Measurements from ENCODE around the gene ATP8B4.

ATP8B4 gene

DNA sequence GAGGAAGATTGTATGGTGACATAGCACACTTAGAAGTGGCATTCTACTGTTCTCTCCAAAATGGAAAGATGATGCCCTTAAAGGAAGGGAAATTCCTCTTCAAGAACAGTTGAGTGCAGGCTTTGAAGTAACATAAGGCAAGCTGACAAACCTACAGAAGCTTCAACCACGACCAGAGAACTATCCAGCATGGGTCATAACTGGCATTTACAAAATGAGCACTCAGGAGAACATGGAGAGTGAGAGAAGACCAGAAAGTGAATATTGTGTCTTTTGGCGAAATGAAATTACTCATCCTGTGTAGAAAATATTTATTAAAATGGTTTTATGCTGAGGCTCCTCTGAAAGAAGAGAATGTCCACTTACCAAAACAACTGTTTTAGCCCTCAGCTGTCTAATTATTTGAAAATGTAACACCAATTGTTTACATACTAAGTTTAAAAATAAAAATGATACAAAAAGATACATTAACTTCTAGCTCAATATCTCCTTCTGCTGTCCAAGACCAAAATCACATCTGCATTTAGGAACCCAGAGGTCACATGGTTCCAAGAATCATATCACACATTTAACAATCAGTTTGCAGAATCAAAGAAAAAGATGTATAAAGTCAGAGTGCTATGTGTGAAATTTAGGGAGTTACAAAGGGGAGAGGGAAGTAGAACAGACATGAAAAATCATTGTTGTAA lies 216.9 kb downstream of the ATP8B4 start:
- in situ Hi-C loops (cut with MboI; ENCODE audit: low sequenced_read_pairs): no loop called here

DNA sequence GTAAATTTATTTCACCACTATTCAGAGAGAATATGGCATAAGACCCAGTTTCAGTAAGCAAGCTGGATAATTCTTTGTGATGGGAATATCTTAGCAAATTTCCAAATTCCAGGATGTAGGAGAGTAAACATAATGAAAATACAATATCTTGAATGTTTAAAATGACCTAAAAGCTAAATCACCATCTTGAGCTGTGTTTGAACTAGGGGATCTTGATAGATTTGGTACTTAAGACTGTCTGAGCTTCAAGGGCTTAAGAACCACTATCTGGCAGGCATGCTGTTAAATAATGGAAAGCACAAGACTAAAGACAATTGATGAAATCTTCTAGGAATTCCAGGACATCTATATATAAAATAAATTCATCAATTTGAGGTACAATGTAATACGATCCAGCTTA lies 217.7 kb downstream of the ATP8B4 start:
- in situ Hi-C loops (cut with MboI; ENCODE audit: low sequenced_read_pairs): no loop called here

DNA sequence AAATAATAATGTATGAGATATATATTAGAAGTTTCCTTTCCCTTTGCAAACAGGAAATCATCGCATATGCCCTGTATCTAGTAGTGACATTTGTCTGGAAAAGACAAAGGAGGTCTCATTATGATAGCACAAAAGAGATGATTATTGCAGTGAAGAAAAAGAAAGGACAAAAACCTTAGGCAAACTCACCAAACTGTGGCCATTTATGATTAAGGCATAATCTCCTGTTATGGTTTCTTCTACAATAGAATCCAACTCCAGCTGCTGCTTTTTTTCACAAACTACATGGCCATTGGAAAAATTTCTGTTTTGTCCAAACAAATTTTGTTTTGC lies 218.2 kb downstream of the ATP8B4 start:
- in situ Hi-C loops (cut with MboI; ENCODE audit: low sequenced_read_pairs): no loop called here

- in situ Hi-C loops (cut with MboI; ENCODE audit: low sequenced_read_pairs): no loop called here
These were observed 218.8 kb downstream of the ATP8B4 start for GRCh38 chr15:49900006-49900902.

GRCh38 chr15:49898575-49899283 lies 220.3 kb downstream of the ATP8B4 start:
- in situ Hi-C loops (cut with MboI; ENCODE audit: low sequenced_read_pairs): no loop called here

- in situ Hi-C loops (cut with MboI; ENCODE audit: low sequenced_read_pairs): no loop called here
These were observed 220.9 kb downstream of the ATP8B4 start for GRCh38 chr15:49898097-49898496.

- in situ Hi-C loops (cut with MboI; ENCODE audit: low sequenced_read_pairs): no loop called here
These were observed 223.4 kb downstream of the ATP8B4 start for GRCh38 chr15:49895347-49896223.

- in situ Hi-C loops (cut with MboI; ENCODE audit: low sequenced_read_pairs): no loop called here
These were observed 228.3 kb downstream of the ATP8B4 start for GRCh38 chr15:49890689-49891088.

GRCh38 chr15:49889536-49889935 lies 229.5 kb downstream of the ATP8B4 start:
- in situ Hi-C loops (cut with MboI; ENCODE audit: low sequenced_read_pairs): no loop called here

DNA sequence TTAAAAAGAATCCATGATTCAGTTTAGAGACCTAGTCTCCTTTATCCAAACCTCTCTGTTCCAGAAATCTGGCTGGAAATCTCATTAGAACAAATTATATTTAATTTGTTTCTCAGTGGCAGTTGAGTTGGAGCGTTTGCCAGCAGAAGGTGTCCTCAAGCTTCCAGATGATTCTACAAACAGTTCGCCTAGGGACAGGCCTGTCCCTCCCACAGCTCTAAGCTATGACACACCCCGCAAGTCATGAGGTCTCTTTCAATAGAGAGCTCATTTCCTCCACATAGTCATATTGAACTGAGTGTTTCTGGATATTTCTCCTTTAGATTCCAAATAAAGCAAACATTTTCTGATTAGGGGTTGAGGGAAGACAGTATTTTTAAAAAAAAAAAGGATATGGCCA lies 230.3 kb downstream of the ATP8B4 start:
- in situ Hi-C loops (cut with MboI; ENCODE audit: low sequenced_read_pairs): no loop called here

DNA sequence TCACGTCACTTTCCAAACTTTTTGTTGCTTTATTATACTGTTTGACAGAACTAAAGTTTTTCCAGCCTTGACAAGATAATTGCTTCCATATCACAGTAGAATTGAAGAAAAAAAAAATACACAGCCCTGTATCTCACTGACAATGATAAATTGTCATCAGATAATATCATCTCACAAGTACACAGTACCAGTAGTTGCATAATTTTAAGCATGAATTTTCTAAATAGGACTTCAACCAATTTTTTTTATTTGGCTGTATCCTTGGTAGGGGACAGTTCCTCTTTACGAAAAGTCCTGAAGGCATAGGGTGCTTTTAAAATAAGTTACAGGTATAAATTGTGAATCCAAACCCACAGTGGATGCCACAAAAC lies 230.7 kb downstream of the ATP8B4 start:
- in situ Hi-C loops (cut with MboI; ENCODE audit: low sequenced_read_pairs): no loop called here

- in situ Hi-C loops (cut with MboI; ENCODE audit: low sequenced_read_pairs): no loop called here
These were observed 231.2 kb downstream of the ATP8B4 start for GRCh38 chr15:49887659-49888322.

- in situ Hi-C loops (cut with MboI; ENCODE audit: low sequenced_read_pairs): no loop called here
These were observed 235.9 kb downstream of the ATP8B4 start for GRCh38 chr15:49883121-49883520.

GRCh38 chr15:49881866-49882265 lies 237.2 kb downstream of the ATP8B4 start:
- in situ Hi-C loops (cut with MboI; ENCODE audit: low sequenced_read_pairs): no loop called here

- in situ Hi-C loops (cut with MboI; ENCODE audit: low sequenced_read_pairs): no loop called here
These were observed 237.6 kb downstream of the ATP8B4 start for GRCh38 chr15:49881433-49881832.

DNA sequence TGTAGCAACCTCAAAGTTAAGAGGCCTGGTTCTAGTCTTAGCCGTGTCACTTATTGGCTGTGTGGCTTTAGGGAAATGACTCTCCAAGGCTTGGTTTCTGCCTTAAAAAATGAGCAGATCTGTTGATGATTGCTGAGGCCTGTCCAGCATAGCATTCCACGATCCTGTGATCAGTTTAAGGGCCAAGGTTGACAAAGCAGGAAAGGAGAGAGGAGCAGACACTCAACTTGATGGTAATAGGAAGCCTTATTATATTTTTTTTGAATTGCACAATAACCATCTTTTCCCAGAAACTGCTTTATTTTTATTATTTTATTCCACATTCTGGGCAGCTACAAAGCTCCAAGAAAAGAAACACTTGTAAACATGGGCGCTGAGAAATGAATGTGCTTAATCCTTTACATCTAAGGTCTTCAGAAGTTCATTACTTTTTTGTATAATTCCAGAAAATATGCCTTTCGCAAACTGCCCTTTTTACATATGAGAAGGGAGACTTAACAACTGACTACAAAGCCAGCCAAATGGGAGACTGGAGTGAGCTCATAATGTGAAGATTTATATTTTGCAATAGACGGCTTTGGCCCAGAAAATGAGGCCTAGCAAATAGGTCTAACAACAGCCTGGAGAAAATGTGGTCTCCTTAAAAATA lies 241.0 kb downstream of the ATP8B4 start:
- in situ Hi-C loops (cut with MboI; ENCODE audit: low sequenced_read_pairs): loop anchor here (10.0 kb wide), 1 partner anchor 247 kb away; no protein-coding TSS in a partner anchor

- in situ Hi-C loops (cut with MboI; ENCODE audit: low sequenced_read_pairs): loop anchor here (10.0 kb wide), 1 partner anchor 248 kb away; no protein-coding TSS in a partner anchor
These were observed 241.7 kb downstream of the ATP8B4 start for GRCh38 chr15:49877117-49877872.

GRCh38 chr15:49876401-49877038 lies 242.5 kb downstream of the ATP8B4 start:
- in situ Hi-C loops (cut with MboI; ENCODE audit: low sequenced_read_pairs): loop anchor here (10.0 kb wide), 1 partner anchor 248 kb away; no protein-coding TSS in a partner anchor

Measured in HL-60/S4 (cell line).